Gastroesophageal sphincter (tissue), 3 donors: Measurements from ENCODE around the gene CTNNA2.

Source experiments
- CTCF ChIP-seq, 4 experiments: fragments of 200-600 bp in 2 of 4; fragments of 450-650 bp in 2 of 4; sonication (generic) in 1 of 4; IDR thresholded peaks; one replicate each; pipeline ENCODE4 v1.5.1; 2017 to 2019; ENCODE audit warnings: antibody characterized with exemption in 4 of 4, mild to moderate bottlenecking in 2 of 4, moderate library complexity in 2 of 4
- POLR2AphosphoS5 ChIP-seq: sonication (generic); formaldehyde crosslinking; IDR thresholded peaks from one replicate; pipeline ENCODE4 v1.6.1; 2017; ENCODE audit warnings: antibody characterized with exemption

- TF ChIP-seq CTCF (IDR thresholded peaks at IDR 0.05) (no peak), POLR2AphosphoS5 (no peak)
These were observed 557.7 kb downstream of the CTNNA2 start for GRCh38 chr2:80070587-80070986.
